GM10248 (cell line): ENCODE results near the gene C3orf70.

Source experiments
- CTCF ChIA-PET: fragments of 300-600 bp; sonication (Branson Sonifier 250); formaldehyde crosslinking; extraction: SDS; loops from one replicate; lab custom pipeline; 2021; ENCODE audit warnings: antibody characterized with exemption; lab: Yijun Ruan, JAX
- POLR2A ChIA-PET: fragments of 350-650 bp; sonication (Branson Sonifier 250); formaldehyde crosslinking; extraction: SDS; loops from one replicate; lab custom pipeline; 2020; ENCODE audit warnings: antibody characterized with exemption; lab: Yijun Ruan, JAX
- DNase-seq: peaks from one replicate; pipeline ENCODE4 v3.0.0; 2012; ENCODE audit errors: extremely low spot score
- TF ChIP-seq, protein P1 (sequence below): IDR thresholded peaks from 2 replicates; pipeline ENCODE4 v1.5.1; 2012; ENCODE audit warnings: mild to moderate bottlenecking, low read depth; ENCODE audit errors: extremely low read depth, missing control alignments, control extremely low read depth

Gene C3orf70

DNA sequence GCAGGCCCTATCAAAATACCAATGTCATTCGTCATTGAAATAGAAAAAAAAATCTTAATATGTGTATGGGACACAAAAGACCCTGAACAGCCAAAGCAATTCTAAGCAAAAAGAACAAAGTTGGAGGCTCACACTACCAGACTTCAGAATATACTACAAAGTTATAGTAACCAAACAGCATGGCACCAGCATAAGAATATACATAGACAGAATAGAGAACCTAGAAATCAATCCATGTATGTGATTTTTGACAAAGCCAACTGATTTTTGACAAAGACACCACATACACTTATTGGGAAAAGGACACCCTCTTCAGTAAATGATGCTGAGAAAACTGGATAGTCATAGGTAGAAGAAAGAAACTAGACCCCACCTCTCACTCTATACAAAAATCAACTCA is 95.0 kb downstream of the C3orf70 start:
- no peak for DNase-seq
- ChIA-PET POLR2A (no interaction called here), CTCF (no interaction called here)
- TF ChIP-seq, protein P1, sequence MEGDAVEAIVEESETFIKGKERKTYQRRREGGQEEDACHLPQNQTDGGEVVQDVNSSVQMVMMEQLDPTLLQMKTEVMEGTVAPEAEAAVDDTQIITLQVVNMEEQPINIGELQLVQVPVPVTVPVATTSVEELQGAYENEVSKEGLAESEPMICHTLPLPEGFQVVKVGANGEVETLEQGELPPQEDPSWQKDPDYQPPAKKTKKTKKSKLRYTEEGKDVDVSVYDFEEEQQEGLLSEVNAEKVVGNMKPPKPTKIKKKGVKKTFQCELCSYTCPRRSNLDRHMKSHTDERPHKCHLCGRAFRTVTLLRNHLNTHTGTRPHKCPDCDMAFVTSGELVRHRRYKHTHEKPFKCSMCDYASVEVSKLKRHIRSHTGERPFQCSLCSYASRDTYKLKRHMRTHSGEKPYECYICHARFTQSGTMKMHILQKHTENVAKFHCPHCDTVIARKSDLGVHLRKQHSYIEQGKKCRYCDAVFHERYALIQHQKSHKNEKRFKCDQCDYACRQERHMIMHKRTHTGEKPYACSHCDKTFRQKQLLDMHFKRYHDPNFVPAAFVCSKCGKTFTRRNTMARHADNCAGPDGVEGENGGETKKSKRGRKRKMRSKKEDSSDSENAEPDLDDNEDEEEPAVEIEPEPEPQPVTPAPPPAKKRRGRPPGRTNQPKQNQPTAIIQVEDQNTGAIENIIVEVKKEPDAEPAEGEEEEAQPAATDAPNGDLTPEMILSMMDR = no peak

DNA sequence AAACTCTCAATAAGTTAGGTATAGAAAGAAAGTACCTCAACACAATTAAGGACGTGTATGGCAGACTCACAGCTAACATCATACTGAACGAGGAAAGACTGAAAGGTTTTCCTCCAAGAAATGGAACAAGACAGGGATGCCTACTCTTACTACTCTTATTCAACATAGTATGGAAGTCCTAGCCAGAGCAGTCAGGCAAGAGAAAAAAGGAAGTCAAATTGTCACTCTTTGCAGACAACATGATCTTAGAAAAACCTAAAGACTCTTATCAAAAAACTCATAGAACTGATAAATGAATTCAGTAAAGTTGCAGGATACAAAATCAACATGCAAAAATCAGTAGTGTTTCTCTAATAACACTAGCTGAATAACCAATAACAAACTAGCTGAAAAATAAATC is 96.0 kb downstream of the C3orf70 start:
- TF ChIP-seq, protein P1 = no peak
- CTCF ChIA-PET = no interaction called here
- POLR2A ChIA-PET = no interaction called here

DNA sequence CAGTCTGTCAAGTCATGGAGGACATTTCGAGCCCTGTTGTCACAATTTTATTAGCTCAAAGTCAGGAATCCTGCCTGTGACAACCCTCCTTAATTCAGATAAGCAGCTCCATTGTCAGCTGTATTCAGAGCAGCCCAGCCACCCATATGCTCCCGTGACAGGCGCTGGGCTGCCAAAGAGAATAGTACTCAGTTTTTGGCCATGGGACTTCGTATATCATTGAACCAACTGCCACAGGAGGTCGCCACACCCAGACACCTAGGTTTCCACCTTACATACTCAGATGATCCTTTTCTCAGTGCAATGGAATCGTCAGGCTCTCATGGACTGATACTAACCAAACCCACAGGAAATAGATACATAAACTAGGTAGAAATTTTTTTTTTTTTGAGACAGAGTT is 100.2 kb downstream of the C3orf70 start:
- CTCF ChIA-PET = interaction anchor here (1.4 kb wide), 1 partner anchor 23 kb away, joined by 4 read pairs; no protein-coding TSS in a partner anchor
- POLR2A ChIA-PET = no interaction called here
- TF ChIP-seq, protein P1 = no peak
- no peak for DNase-seq

More for the DNA sequence above, 96.0 kb downstream of the C3orf70 start:
- no peak for DNase-seq

DNA sequence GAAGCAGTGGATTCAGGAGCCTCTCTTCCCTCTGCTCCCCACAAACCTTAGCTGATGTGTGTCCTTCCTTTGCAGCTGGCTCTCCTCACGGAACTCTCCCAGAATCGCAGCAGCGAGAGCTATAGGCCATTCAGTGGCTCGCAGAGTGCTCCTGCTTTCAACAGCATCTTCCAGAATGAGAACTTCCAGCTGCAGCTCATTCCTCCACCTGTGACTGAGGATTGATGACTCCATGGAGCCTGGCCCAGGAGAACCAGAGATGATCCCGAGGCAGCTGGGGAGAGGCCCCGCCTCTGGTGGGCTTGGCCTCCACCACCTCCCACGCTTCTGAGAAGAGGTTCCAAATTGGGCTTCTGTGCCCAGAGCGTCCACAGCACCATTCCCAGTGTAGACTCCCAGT is 101.1 kb downstream of the C3orf70 start:
- TF ChIP-seq, protein P1 = no peak
- DNase-seq = no peak
- CTCF ChIA-PET = interaction anchor here (0.7 to 1.4 kb wide), 4 partner anchors 8 to 40 kb away, joined by 3 to 4 read pairs (median 3); no protein-coding TSS in a partner anchor
- POLR2A ChIA-PET = no interaction called here

DNA sequence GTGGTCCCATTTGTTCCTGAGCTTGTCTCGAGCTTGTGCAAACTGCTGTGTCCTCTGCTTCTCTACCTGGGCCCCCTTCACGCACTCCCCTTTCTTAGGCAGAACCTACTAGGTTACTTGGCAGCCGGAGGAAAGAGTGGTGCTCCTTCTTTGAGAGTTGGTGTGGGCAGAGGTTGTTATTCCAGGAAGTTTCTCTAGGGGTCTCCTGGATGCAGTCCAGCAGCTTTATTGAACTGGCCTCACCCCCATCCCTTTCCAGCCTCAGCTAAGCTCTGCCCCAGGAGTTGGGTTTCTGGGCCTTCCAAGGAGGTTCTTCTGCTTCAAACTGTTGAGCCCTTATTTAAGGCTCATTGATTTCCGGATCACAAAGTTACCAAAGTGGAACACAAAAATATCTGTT is 103.2 kb downstream of the C3orf70 start:
- ChIA-PET CTCF (no interaction called here), POLR2A (no interaction called here)
- TF ChIP-seq, protein P1 = no peak
- no peak for DNase-seq

DNA sequence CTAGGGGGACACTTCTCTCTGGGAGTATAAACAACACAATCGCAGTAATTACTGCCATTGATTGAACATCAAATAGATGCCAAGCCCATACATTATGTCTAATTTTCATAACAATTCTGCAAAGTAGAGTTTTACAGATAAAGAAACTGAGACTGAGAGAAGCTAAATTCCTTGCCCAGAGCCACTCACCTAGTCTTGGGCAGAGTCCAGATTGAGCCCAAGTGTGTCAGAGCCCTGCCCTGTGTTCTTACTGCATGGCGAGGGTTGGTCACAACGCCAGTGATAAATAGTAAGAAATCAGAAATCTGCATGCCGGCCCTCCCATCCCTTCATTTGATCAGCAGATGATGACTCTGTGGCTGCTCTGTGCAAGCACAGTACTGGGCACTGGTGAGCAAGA is 106.3 kb downstream of the C3orf70 start:
- TF ChIP-seq, protein P1 = no peak
- ChIA-PET CTCF (no interaction called here), POLR2A (no interaction called here)
- DNase-seq = no peak

DNA sequence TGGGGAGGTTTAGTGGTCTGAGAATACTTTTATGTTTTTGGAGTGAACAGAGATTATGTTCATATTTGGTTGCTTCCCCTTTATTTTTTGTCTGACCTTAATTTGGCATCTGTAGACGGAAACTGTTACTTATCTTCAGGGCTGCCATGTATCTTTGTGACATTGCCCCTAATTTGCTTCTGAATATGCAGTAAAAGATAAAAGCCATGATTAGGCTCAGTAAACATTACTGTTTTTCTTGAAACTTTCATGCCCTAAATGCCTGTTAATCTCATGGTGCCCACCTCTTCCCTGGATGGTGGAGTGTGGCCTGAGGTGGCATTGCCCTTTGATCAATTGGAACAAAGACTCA is 106.7 kb downstream of the C3orf70 start:
- ChIA-PET CTCF (no interaction called here), POLR2A (no interaction called here)
- TF ChIP-seq, protein P1 = no peak
- DNase-seq = no peak
